Hepatocyte (in vitro differentiated cells): ENCODE results near the gene LRBA. TPM values are rescaled to one million over a fixed set of nuclear protein-coding genes. Genes with fewer than 3 reads are reported as not detected.

Source experiments
- DNase-seq: peaks from one replicate; pipeline ENCODE4 v3.0.0-alpha.2; 2016; ENCODE audit warnings: low spot score
- H2AFZ ChIP-seq: fragments of 200-600 bp; sonication (generic); 2 replicates; pipeline ENCODE4 v1.6.0; 2016; ENCODE audit warnings: antibody characterized with exemption, mild to moderate bottlenecking
- H3K27ac ChIP-seq: fragments of 200-600 bp; sonication (generic); 2 replicates; pipeline ENCODE4 v1.5.1; 2016; ENCODE audit warnings: mild to moderate bottlenecking
- H3K27me3 ChIP-seq: fragments of 200-600 bp; sonication (generic); 2 replicates; pipeline ENCODE4 v1.6.1; 2016
- H3K36me3 ChIP-seq: fragments of 200-600 bp; sonication (generic); replicated peaks from 2 replicates; pipeline ENCODE4 v1.5.1; 2016; ENCODE audit warnings: low read depth; ENCODE audit not compliant: insufficient read depth
- H3K4me1 ChIP-seq: fragments of 200-600 bp; sonication (generic); 2 replicates; pipeline ENCODE4 v1.5.1; 2016; ENCODE audit warnings: mild to moderate bottlenecking, moderate library complexity; ENCODE audit not compliant: insufficient read depth
- H3K4me2 ChIP-seq: fragments of 200-600 bp; sonication (generic); 2 replicates; pipeline ENCODE4 v1.6.0; 2016
- H3K4me3 ChIP-seq: fragments of 200-600 bp; sonication (generic); 2 replicates; pipeline ENCODE4 v1.5.1; 2016; ENCODE audit warnings: mild to moderate bottlenecking
- H3K79me2 ChIP-seq: fragments of 200-600 bp; sonication (generic); 2 replicates; pipeline ENCODE4 v1.6.0; 2017; ENCODE audit warnings: mild to moderate bottlenecking
- H3K9me2 ChIP-seq: fragments of 200-600 bp; sonication (generic); replicated peaks from 2 replicates; pipeline ENCODE4 v1.6.0; 2017; ENCODE audit warnings: mild to moderate bottlenecking; ENCODE audit not compliant: insufficient read depth
- H3K9me3 ChIP-seq: fragments of 200-600 bp; sonication (generic); 2 replicates; pipeline ENCODE4 v1.5.1; 2016; ENCODE audit warnings: low read depth, mild to moderate bottlenecking
- H4K20me1 ChIP-seq: fragments of 200-600 bp; sonication (generic); 2 replicates; pipeline ENCODE4 v1.6.0; 2016; ENCODE audit warnings: mild to moderate bottlenecking; ENCODE audit not compliant: insufficient read depth, poor library complexity, severe bottlenecking
- EZH2 ChIP-seq: fragments of 200-600 bp; sonication (generic); IDR thresholded peaks from 2 replicates; pipeline ENCODE4 v1.6.1; 2016; ENCODE audit warnings: antibody characterized with exemption, mild to moderate bottlenecking, borderline replicate concordance
- EZH2phosphoT487 ChIP-seq: fragments of 200-600 bp; sonication (generic); IDR thresholded peaks from one replicate; pipeline ENCODE4 v1.6.1; 2018; ENCODE audit warnings: antibody characterized with exemption, mild to moderate bottlenecking, low read depth, moderate library complexity; ENCODE audit not compliant: unreplicated experiment, severe bottlenecking
- WGBS: methylation state at CpG from one replicate; pipeline ENCODE4 v1.1.6; 2016; ENCODE audit warnings: low lambda C conversion rate; ENCODE audit errors: missing lambda C conversion rate; 5-methylcytosine and 5-hydroxymethylcytosine counted together
- polyA plus RNA-seq: library from polyadenylated mRNA; unstranded; fragments of >200 nt; fragmentation: Nextera tagmentation; extraction: Ambion mirVana; gene quantifications from 2 replicates; pipeline ENCODE4 v1.2.1, GENCODE V29; 2016
- total RNA-seq: library from RNA; depleted of rRNA; stranded (reverse); fragments of >200 nt; gene quantifications from 2 replicates; pipeline ENCODE4 v1.2.3, GENCODE V29; 2014
- TF ChIP-seq, protein P1 (sequence below): fragments of 200-600 bp; sonication (generic); IDR thresholded peaks from 2 replicates; pipeline ENCODE4 v1.5.1; 2016; ENCODE audit warnings: antibody characterized with exemption, mild to moderate bottlenecking; ENCODE audit not compliant: poor library complexity

Gene LRBA
- total and polyA plus RNA-seq, 2 experiments from 2014 or later: 14.1 to 69.4 TPM

DNA sequence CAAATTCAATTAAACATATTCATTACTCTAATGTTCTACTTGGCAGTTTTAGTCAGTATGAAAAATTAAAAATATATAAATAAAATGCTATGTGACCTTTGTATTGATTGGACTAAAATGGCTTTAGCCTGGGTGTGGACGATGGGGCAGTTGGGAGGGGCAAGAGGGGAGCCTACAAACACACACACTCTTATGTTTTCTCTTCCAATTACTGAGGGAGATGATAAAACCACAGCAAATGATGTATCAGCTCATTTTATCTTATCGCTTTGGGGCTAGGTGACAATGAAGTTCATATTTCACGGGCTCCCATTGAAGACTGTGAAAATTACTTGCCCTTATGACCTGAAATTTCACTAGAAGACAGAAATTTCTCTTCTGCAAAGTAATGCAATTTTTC is 517.5 kb downstream of the LRBA start:
- no peaks in the 10 kb centered on the region for H3K36me3 ChIP-seq
- H3K4me3 ChIP-seq: no peak overlapping the region
- H2AFZ ChIP-seq: no peak overlapping the region
- no peaks in the 10 kb centered on the region for H3K79me2 ChIP-seq
- H3K4me2 ChIP-seq: no peak overlapping the region
- TF ChIP-seq EZH2phosphoT487 (no peak), EZH2 (no peak)
- TF ChIP-seq, protein P1, sequence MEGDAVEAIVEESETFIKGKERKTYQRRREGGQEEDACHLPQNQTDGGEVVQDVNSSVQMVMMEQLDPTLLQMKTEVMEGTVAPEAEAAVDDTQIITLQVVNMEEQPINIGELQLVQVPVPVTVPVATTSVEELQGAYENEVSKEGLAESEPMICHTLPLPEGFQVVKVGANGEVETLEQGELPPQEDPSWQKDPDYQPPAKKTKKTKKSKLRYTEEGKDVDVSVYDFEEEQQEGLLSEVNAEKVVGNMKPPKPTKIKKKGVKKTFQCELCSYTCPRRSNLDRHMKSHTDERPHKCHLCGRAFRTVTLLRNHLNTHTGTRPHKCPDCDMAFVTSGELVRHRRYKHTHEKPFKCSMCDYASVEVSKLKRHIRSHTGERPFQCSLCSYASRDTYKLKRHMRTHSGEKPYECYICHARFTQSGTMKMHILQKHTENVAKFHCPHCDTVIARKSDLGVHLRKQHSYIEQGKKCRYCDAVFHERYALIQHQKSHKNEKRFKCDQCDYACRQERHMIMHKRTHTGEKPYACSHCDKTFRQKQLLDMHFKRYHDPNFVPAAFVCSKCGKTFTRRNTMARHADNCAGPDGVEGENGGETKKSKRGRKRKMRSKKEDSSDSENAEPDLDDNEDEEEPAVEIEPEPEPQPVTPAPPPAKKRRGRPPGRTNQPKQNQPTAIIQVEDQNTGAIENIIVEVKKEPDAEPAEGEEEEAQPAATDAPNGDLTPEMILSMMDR: no peak
- H3K4me1 ChIP-seq: no peaks in the 10 kb centered on the region
- no peak overlapping the region for H3K27ac ChIP-seq
- WGBS: 78% methylated on average over 3 of the region's 3 CpGs
- DNase-seq: no peak
- no peaks in the 10 kb centered on the region for H3K27me3 ChIP-seq
- no peaks in the 10 kb centered on the region for H3K9me2 ChIP-seq
- H4K20me1 ChIP-seq: no peaks in the 10 kb centered on the region
- no peaks in the 10 kb centered on the region for H3K9me3 ChIP-seq

DNA sequence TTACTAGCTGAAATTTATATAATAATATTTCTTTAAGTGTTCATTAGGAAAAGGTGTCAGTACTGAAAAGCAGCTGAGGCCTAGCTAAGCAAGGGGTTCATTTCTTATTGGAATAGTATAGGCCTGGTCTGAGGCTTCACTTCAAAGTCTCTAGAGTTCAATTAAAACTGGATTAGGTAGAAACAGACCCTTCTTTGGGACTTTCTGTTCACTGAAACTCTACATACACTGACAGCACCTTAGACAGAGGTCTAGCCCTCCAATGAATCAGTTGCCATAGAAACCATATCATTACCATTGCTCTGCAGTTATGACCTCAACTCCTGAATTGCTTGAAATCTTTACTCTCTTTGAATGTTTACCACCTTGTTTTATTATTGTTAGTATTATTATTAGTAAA is 519.5 kb downstream of the LRBA start:
- Histone ChIP-seq H3K4me1 (no peaks in the 10 kb centered on the region), H3K4me2 (no peak overlapping the region), H3K9me3 (no peaks in the 10 kb centered on the region), H3K4me3 (no peak overlapping the region), H3K27ac (no peak overlapping the region), H2AFZ (no peak overlapping the region), H3K36me3 (no peaks in the 10 kb centered on the region), H3K79me2 (no peaks in the 10 kb centered on the region), H3K27me3 (no peaks in the 10 kb centered on the region), H4K20me1 (no peaks in the 10 kb centered on the region), H3K9me2 (no peaks in the 10 kb centered on the region)
- no peak for DNase-seq
- TF ChIP-seq, protein P1: no peak
- TF ChIP-seq EZH2 (no peak), EZH2phosphoT487 (no peak)

DNA sequence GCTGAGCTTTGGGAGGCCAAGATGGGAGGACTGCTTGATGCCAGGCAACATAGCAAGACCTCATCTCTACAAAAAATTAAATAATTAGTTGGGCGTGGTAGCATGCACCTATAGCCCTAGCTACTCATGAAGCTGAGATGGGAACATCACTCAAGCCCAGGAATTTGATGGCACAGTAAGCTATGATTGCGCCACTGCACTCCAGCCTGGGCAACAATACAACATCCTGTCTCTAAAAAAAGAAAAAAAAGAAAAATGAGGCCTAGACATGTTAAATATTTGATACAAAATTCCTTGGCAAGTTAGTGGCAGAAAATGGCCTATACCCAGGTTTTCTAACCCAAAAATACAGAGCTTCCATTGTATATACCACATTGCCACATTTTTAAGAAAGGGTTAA is 521.2 kb downstream of the LRBA start:
- no peak overlapping the region for H2AFZ ChIP-seq

More for the DNA sequence above, 521.2 kb downstream of the LRBA start:
- H3K79me2 ChIP-seq: no peaks in the 10 kb centered on the region
- H3K4me3 ChIP-seq: no peak overlapping the region
- 100% methylated on average over 2 of the region's 2 CpGs for WGBS
- TF ChIP-seq, protein P1: no peak
- TF ChIP-seq EZH2 (no peak), EZH2phosphoT487 (no peak)
- H3K27me3 ChIP-seq: no peaks in the 10 kb centered on the region
- DNase-seq: no peak
- no peaks in the 10 kb centered on the region for H3K36me3 ChIP-seq
- H3K9me3 ChIP-seq: no peaks in the 10 kb centered on the region
- H3K4me2 ChIP-seq: no peak overlapping the region
- H3K9me2 ChIP-seq: no peaks in the 10 kb centered on the region
- H3K4me1 ChIP-seq: no peaks in the 10 kb centered on the region
- no peak overlapping the region for H3K27ac ChIP-seq
- no peaks in the 10 kb centered on the region for H4K20me1 ChIP-seq
